OCI-M1 (cell line): ENCODE results near the gene KISS1.
"Not testable (repeated sequence)": the region's sequence is repeated elsewhere in the genome, so short reads cannot be mapped to it uniquely, and the experiment has no call there.

Experiments used
- DNase-seq: peaks from one replicate; lab custom pipeline; 2025; lab: John Stamatoyannopoulos, UW

Gene KISS1, protein sequence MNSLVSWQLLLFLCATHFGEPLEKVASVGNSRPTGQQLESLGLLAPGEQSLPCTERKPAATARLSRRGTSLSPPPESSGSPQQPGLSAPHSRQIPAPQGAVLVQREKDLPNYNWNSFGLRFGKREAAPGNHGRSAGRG

DNA sequence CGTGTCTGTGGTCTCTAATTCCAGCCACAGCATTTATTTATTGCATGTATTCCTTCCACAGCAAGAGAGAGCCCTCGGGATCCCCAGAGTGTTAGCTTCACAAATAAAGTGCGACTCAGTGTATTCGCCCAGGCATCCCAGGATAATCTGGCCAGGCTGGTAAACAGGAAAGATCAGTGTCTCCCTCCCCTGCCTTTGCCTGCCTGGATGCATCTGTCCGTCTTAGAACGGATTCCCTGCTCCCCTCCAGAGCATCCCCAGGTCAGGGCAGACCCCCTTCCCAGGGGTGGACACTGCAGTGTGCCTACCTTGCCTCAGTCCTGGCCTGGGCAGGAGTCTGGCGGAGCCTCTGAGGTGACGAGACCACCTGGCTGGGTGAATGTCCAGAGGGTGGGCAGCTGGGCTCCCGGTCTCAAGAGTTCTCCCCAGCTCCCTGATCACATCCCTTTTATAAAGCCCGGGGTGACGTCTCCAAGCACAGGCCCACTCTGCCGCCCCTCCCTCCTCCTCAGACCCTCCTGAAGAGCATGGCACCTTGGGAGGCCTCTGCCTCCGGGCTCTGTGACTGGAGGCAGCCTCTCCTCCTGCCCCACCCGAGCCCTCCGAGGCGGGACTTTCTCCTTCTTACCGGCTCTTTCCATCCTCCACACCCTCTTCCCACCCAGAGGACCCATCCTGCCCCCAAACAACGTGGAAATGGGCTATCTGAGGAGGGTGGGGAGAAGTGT lies at the start of gene KISS1:
KISS1 (minus strand) TSS at position 424 of the 728 bp plus-strand sequence. CDS start 3,615 bp downstream, outside the sequence.
- DNase-seq: no peak

DNA sequence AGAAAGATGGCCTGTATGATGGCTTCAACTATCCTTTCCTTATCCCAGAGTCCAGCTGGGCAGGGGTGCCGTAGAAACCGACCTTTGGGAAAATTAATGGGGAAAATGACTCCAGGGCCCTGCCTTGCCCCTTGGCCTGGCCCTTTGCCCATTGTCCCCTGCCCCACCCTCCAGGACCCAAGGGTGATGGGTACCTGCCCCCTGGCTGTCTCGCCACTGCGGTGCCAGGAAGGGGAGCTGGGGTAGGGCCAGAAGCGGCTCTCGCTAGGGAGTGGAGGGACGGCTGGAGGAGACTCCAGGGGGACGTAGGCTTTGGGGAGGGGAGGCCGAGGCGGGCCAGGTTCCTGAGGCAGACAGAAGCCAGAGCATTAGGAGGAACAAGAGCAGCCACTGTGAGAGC lies 46.6 kb upstream of the KISS1 start:
- DNase-seq: no peak

DNA sequence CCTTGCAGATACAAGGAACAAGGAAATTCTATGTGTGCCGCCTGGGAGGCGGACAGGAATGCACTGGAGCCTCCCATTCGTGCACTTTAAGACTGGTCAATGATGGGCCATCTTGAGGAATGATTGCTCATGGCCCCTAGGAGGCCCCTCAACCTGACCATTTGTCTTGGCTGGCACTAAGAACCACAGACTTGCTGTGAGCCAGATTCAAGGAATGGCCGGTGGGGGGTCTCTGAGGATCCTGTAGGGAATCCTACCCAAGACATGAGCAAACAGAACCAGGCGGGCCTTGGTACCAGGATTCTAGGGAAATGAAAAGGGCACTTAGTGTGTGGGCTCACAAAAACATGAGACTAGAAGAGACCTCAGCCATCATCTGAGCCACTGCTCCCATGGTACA lies 45.6 kb upstream of the KISS1 start:
- no peak for DNase-seq

DNA sequence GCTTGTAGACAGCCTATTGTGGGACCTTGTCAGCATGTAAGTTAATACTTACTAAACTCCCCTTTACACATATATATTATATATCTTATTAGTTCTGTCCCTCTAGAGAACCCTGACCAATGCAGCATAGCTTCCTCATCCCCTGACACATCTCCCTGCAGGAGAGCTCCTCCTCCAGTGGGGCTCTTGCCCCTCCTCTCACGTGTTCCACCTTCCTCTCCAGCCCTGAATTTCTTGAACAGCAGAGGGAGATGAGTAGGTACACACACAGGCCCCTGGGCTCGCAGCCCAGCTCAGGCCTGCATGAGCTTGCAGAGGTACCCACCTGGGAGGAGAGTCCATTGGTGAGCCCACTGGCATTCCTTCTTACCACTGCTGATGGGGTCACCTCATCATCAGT lies 44.8 kb upstream of the KISS1 start:
- DNase-seq: peak; percentile 18

DNA sequence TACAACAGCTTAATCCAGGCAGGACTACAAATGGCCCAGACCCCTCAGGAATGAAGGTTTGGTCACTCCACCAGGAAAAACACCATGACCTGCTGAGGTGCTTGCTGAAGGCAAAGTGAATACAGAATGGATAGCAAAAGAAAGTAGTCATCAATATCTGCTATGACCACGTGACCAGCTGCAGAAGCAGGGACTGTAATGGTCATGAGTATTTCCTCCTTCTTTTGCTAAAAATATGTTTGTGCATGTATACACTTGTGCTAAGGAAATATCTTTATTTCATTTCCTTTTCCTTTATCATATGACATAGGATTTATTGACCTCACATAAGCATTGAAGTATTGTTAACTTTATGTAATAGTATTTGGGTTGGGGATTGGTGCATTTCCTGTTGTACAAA lies 43.9 kb upstream of the KISS1 start:
- DNase-seq: no peak

DNA sequence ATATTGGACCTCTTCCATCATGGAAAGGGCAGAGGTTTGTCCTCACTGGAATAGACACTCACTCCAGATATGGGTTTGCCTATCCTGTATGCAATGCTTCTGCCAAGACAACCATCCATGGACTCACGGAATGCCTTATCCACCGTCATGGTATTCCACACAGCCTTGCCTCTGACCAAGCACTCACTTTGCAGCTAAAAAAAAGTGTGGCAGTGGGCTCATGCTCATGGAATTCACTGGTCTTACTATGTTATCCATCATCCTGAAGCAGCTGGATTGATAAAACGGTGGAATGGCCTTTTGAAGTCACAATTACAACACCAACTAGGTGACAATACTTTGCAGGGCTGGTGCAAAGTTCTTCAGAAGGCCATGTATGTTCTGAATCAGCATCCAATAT lies 43.1 kb upstream of the KISS1 start:
- not testable (repeated sequence) for DNase-seq

DNA sequence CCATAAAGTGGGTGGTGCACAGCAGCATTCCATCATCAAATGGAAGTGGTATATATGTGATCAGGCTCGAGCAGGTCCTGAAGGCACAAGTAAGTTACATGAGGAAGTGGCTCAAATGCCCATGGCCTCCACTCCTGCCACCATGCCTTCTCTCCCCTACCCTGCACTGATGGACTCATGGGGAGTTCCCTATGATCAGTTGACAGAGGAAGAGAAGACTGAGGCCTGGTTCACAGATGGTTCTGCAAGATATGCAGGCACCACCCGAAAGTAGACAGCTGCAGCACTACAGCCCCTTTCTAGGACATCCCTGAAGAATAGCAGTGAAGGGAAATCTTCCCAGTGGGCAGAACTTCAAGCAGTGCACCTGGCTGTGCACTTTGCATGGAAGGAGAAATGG lies 42.2 kb upstream of the KISS1 start:
- DNase-seq: peak; percentile 20

DNA sequence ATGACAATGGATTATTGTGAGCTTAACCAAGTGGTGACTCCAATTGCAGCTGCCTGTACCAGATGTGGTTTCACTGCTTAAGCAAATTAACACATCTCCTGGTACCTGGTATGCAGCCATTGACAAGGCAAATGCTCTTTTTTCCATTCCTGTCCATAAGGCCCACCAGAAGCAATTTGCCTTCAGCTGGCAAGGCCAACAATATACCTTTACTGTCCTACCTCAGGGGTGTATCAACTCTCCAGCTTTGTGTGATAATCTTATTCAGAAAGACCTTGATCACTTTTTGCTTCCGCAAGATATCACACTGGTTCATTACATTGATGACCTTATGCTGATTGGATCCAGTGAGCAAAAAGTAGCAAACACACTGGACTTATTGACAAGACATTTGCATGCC lies 41.2 kb upstream of the KISS1 start:
- DNase-seq: not testable (repeated sequence)

DNA sequence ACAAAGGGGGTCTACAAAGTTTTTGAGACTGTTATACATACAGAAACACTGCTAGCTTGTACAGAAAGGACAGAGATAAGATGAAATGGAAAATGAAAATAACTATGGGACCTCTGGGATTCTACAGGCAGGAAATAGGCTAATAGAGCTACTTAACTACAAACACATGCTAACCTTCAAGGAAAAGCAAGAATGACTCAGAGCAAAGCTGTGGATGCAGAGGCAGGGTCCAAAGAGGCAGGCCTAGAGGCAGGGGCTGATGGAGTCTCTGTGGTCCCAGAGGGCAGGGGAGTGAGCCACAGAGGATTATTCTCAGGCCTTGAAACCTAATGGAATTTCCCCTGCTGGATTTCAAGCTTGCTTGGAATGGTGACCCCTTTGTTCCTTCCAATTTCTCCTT lies 36.2 kb upstream of the KISS1 start:
- no peak for DNase-seq

DNA sequence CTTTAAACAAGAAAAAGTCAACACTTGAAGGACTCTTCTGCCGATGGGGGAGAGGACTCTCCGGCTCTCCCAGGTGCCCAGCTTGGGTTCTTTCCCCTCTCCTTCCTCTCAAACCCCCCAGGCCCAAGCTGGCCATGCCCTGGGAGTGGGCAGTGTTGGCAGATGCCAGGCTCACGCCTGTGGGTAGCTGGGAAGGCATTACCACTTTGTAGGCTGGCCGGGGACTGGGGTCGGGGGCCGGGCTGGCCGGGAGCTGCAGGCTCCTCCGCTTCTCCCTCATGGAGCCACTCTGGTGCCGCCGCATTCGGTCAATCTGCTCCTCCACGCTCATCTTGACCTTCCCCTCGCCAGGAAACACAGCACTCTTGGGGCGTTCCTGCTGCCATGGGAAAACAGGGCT lies 33.9 kb upstream of the KISS1 start:
- no peak for DNase-seq

DNA sequence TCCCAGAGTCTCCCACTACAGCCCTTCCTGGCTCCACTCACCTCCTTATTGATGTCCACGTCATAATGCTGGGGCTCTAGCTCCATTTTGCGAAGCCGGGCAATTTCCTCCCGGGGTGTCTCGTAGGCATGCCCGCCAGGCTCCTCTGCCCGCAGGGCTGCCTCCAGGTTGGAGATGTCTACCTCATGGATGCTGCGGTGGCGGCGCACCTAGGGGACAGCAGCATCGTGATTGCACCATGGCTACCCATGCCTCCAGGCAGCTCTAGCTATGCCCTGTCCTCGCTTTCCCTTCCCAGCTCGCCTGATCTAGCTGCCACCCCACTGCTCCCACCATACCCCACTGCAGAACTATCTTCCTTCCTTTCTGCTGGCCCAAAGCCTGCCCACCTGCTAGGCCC lies 32.6 kb upstream of the KISS1 start:
- no peak for DNase-seq

DNA sequence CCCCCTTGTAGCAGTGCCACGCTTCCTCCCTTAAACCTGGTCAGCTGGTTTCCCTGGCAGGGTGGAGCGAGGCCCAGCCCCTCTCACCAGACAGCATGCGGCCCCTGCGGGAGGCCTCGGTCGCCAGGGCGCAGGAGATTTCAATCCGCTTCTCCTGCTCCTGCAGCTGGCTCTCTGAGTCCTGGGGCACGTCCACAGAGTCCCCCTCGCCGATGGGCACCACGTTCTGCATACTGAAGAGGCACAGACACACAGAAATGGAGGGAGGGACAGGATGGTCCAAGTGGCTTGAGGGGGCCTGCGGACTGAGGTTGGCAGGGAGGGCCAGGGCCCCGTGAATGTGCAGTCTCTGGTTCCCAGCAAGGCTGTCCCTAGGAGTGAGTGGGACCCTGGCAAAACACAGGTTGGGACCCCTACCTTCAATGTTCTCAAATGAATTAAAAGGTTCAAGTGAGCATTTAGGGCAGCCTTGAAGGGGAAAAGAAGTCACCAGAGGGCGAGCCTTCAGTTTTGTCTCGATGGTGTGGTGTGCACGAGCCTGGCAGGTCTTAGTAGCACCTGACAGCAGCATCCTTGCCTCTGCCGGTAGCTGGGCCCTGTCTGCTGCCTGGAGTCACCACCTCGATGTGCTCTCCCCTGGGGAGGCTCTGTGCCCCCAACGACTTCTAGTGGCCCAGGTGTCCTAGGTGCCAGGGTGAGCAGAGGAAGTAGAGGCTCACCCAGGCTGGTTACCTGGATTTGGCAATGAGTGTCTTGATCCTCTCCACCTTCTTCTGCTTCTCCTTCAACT lies 31.9 kb upstream of the KISS1 start:
- no peak for DNase-seq

DNA sequence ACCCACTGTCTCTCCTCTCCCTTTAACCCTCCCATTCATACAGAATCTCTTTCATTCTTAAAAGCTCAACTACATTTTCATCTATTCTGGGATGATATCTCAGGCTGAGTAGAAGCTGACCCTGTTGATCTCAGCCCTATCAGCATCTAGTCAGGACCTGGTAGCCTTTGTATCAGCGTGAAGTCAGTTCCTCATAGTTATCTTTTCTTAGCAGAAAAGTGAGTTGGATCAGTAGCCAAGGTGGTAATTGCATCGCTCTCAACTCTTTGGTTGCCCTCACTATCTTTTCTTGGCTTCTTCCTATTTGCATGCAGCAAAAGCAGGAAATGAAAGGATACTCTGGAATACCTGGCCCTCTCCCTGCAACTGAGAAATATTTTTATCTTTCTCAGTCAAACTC lies 31.1 kb upstream of the KISS1 start:
- peak; percentile 88 for DNase-seq

DNA sequence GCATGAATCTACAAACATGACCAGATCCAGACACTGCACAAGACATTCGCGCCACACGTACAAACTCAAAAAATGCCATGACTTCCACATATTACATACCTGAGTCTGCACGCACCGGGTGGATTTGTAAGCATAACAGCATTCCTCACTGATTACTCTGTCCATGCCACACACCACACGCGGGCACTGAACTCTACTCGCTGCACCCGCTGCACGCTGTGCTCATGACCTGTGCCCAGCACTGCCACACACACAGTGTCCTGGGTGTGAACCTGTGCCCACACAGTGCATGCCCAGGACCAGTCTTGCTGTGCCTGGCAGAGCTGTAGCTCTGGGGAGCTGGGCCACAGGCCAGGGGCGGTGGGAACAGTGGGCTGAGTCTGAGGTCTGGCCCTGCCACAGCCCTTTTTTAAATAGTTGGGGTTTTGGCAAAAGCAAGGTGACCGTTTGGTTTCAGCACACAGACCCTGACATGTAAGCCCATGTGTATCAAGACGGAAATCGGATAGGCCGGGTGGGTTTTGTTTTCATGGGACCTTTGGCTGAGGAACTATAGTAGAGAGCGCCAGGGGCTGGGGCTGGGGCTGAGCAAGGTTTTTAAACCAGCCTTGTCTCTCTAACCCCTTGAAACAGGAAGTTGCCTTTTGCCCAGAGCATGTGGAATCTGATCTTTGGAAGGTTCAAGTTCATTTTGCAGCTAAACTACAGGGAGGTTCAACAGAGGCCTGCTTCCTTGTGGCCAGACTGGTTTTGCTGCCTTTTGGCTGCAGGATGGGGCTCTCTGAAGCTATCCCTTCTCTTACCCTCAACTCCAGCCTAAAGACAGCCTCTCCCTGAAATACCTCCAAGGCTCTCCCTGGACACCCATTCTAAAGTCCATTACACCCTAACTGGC lies 29.8 kb upstream of the KISS1 start:
- peak; percentile 69 for DNase-seq

DNA sequence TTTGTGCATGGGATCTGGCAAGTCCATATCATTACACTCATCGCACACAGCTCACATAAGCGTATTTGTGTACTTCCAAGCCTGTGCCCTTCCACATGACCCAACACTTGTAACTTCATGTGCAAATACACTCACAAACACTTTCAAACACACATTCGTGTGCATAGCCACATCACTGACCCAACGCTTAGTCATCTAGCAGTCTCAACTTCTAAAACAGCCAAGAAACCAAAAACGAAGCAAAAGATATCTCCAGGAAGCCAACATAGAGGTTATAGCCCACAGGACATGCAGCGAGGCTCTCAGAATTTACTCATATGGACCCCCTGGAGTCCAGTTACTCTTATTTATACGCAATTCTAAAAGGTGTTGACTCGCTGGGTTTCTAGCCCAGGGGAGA lies 28.4 kb upstream of the KISS1 start:
- no peak for DNase-seq

DNA sequence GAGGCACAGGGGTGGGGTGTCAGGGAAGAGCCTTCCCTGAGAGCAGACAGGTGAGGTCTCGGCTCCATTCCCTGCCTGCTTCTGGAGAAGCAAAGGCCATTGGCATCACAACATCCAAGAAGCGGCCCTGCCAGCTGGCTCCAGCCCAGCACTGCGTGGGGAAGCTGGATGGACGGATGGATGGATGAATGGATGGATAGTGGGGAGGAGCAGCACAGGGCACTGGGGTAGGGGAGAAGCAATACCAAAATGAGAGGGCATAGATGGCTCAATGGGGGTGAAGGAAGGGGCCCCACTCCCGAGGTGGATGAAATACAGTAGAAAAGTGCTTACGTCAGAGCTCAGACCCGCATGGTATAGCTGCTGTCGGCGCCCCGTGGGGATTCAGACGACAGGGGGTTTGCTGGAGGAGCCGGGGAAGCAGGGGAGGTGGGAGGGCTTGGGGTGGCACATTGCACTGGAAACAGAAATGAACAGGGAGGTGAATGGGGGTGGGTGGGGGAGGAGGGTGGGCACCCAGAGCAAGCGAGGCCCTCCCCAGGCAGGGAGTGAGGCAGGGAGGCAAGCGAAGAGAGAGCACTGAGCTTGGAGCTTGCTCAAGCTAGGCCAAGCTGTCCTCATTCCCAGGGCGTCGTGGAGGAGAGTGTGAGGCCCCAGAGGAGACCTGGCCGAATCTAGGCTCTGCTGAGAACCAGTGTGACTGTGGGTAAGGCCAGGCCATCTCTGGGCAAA lies 27.0 kb upstream of the KISS1 start:
- no peak for DNase-seq

DNA sequence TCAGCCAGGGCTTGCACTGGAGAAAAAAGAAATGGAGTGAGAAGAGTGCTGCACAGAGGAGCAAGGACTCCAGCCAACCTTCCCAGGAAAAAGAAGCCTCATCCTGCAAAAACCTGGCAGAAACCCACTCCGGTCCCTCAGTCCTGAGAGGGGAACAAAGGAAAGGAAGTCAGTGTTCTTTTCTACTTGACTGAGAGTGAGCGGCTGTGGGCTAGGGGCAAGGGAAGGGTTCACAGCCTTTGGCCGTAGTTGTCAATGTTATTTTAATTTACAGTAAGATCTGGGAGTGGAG lies 26.4 kb upstream of the KISS1 start:
- no peak for DNase-seq

DNA sequence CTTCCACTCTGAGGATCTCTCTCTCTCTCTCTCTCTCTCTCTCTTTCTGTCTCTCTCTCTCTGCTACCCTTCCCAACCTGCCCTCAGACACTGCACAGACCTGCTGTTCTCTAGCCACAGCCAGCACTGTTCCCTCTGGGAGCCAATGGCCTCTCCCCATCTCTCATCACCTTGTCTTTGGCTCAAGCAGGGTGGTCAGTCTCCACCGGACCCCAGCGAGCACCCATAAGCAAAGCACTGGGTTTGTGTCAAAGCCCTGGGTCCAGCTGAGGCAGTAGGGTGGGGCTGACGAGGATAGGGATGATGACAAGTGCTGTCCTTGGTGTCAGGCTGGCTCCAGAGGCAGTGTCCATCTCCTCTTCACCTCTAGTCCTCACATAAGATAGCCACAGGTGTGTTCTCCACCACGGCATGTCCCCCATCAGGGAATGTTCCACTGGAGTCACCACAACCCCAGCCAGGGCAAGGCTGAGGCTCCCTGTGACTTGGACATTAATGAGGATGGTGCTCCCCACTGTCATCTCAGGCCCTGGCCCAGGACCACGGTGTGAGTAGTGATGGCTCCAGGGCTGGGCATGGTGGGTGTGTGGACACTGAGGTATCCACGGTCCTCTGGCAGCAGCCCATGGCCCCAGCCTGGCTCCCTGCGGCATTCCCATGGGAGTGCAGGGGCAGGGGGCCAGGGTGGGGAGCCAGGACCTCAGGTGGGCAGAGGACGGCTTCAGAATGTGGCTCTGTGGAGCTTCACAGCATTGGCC lies 25.9 kb upstream of the KISS1 start:
- DNase-seq: no peak

DNA sequence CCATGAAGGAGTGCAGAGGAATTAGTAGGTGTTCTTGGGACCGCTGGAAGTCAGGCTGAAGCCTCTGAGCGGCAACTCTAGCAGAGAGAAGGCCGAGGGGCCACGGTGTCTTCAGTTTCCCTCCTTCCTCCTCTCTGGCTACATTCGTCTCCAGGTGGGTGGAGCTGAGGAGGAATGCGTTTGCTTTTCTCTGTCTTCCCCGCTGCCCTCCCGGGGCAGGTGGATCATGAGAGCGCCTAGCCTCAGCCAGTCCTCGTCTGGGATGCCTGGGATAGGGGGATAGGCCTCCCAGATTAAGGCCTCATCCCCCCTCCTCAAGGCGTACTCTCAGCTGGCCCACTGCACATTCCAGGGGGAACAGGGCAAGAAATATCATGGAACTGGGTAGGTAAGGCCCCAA lies 25.0 kb upstream of the KISS1 start:
- no peak for DNase-seq

DNA sequence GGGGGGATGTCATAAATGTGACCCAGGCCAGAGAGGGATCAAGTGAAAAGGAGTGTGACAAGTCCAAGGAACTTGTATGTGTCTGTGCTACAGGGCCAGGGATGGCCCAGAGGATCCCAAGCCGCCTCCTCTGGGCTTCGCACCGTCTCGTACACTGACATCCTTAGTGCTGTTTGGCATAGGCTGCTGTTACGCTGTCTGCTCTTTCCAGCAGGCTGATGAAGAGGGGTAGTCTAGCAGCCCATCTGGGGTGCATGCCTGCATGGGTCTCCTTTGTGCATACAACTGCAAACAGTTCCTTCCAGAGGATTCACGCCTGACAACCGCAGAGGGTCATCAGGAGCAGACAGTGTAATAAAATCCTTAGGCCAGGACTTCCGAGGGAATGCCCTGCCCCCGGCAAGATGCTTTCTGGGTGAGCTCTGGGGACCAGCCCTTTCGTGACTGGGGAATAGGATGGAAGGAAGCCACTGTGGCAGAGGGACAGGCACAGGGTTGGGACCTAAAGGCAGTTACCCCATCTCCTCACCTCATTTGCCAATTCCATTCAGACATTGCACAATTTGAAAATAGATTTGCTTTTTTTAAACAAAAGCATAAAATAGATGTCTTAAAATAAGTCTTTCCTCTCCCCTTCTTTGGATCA lies 23.8 kb upstream of the KISS1 start:
- no peak for DNase-seq

DNA sequence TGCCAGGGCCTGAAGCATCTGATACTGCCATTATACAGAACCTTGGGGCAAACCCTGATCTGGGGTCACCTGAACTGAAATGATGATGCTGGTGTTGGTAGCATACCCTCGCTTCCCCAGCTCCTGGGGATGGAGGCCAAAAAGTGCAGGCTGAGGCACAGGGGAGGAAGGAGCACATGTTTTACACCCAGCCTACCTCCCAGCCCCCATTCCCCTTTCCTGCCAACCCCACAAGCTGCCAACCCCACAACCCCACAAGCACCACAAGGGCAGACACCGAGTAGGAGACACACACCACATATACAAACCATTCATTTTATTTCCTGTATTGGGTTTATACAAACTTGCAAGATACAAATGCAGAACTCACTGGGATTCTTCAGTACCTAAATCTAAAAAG lies 22.3 kb upstream of the KISS1 start:
- no peak for DNase-seq
